Measurements from ENCODE around the gene EEF1AKMT1. TPM values are rescaled to one million over a fixed set of nuclear protein-coding genes. Genes with fewer than 3 reads are reported as not detected.

The EEF1AKMT1 gene
- polyA plus RNA-seq, 1 experiment = 5.8 TPM

DNA sequence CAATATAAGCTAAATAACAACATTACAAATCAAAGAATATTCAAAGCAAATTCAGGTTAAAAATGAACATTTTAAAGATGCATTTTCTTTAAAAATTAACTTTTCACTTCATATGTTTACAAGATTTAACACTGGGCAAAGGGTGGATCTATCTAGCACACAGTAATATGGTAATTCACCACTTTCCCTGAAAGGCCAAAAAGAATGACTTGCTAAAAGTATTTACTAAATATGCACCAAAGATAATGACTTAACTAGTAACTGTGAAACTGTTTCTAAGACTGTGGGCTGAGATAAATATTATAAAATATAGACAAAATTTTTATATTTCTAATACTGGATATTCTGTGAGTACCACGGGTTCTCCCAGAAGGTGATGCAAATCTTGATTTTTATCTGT lies 4.5 kb upstream of the EEF1AKMT1 start:
- POLR2A ChIA-PET = no interaction called here
- Histone ChIP-seq H3K4me3 (ENCODE audit: low read depth, low read length) (no peak overlapping the region), H3K36me3 (ENCODE audit: control insufficient read depth, insufficient read depth, low read length) (no peaks in the 10 kb centered on the region), H3K27me3 (ENCODE audit: control insufficient read depth, insufficient read depth, low read length) (no peaks in the 10 kb centered on the region)
- no peak for DNase-seq (ENCODE audit: low read depth)
- CTCF ChIA-PET = interaction anchor here (0.8 to 1.6 kb wide), 2 partner anchors 69 to 273 kb away, joined by 3 read pairs; no protein-coding TSS in a partner anchor
- TF ChIP-seq CTCF (IDR thresholded peaks at IDR 0.05; ENCODE audit: insufficient read depth, low read depth, low read length) = no peak

DNA sequence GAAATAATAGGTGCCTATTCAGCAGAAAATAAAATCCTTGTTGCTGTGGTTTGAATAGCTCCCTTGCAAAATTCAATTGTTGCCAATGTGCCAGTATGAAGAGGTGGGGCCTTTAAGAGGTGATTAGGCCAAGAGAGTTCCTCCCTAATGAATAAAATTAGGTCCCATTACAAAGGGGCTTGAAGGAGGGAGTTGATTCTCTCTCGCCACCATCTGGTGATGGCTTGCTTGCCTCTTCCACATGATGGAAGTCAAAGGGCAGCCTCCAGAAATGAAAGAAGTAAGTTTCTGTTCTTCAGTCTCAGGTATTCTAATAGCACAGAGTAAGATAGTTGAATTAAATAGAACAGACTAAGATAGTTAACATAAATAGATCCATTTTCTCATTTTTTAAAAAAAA lies 3.0 kb upstream of the EEF1AKMT1 start:
- no peak overlapping the region for H3K4me3 ChIP-seq (ENCODE audit: low read depth, low read length)
- CTCF ChIA-PET = interaction anchor here (0.5 kb wide), 1 partner anchor 12 kb away, joined by 3 read pairs; no protein-coding TSS in a partner anchor
- no peak for TF ChIP-seq CTCF (IDR thresholded peaks at IDR 0.05; ENCODE audit: insufficient read depth, low read depth, low read length)
- H3K36me3 ChIP-seq (ENCODE audit: control insufficient read depth, insufficient read depth, low read length) = no peaks in the 10 kb centered on the region
- POLR2A ChIA-PET = no interaction called here
- H3K27me3 ChIP-seq (ENCODE audit: control insufficient read depth, insufficient read depth, low read length) = no peaks in the 10 kb centered on the region
- no peak for DNase-seq (ENCODE audit: low read depth)

GRCh38 chr13:20775961-20776360 lies 2.2 kb upstream of the EEF1AKMT1 start:
- TF ChIP-seq CTCF (IDR thresholded peaks at IDR 0.05; ENCODE audit: insufficient read depth, low read depth, low read length) = no peak
- H3K27me3 ChIP-seq (ENCODE audit: control insufficient read depth, insufficient read depth, low read length) = no peaks in the 10 kb centered on the region
- no peak for DNase-seq (ENCODE audit: low read depth)
- ChIA-PET POLR2A (no interaction called here), CTCF (no interaction called here)
- no peaks in the 10 kb centered on the region for H3K36me3 ChIP-seq (ENCODE audit: control insufficient read depth, insufficient read depth, low read length)
- H3K4me3 ChIP-seq (ENCODE audit: low read depth, low read length) = no peak overlapping the region

- Histone ChIP-seq H3K27me3 (ENCODE audit: control insufficient read depth, insufficient read depth, low read length) (no peaks in the 10 kb centered on the region), H3K4me3 (ENCODE audit: low read depth, low read length) (no peak overlapping the region), H3K36me3 (ENCODE audit: control insufficient read depth, insufficient read depth, low read length) (no peaks in the 10 kb centered on the region)
- no peak for TF ChIP-seq CTCF (IDR thresholded peaks at IDR 0.05; ENCODE audit: insufficient read depth, low read depth, low read length)
- no peak for DNase-seq (ENCODE audit: low read depth)
- ChIA-PET CTCF (no interaction called here), POLR2A (no interaction called here)
Observed at GRCh38 chr13:20774746-20775145, 985 bp upstream of the EEF1AKMT1 start.

DNA sequence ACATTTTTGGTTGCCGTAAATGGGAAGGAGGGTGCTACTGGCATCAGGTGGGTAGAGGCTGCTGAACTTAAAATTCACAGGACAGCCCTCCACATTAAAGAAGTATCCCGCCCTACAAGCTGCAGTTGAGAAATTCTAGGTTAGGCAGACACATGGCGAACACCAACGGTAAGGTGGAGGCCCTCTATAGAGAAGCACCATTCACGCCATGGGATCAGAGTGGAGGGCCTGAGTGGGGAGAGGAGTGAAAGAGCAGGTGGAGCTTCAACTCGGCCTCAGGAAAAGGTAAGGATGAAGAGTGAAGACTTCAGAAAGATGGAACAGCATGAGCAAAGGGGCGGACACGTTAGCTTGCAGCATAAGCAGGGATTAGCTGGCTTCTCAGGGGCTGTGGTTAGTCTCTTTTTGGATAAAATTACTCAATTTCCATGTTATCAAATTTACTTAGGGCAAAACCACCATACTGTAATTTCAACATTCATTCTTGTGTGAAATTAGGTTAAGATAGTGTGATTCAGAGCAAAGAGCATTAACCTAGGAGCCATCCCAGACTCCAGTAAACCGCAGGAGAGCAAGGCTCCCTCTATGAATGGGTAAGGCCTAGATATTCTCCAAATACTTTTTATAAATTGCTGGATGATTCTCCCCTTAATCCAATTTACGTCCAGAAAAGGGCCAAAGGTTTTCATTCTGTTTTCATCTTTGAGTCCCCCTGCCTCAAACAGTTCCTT lies 1.2 kb downstream of the EEF1AKMT1 start:
- H3K4me3 ChIP-seq (ENCODE audit: low read depth, low read length) = peak overlapping the region; percentile 50
- TF ChIP-seq CTCF (IDR thresholded peaks at IDR 0.05; ENCODE audit: insufficient read depth, low read depth, low read length) = no peak
- no peaks in the 10 kb centered on the region for H3K36me3 ChIP-seq (ENCODE audit: control insufficient read depth, insufficient read depth, low read length)
- ChIA-PET POLR2A (no interaction called here), CTCF (interaction anchor here (0.6 to 1.3 kb wide), 2 partner anchors 37 to 766 kb away, joined by 3 read pairs; no protein-coding TSS in a partner anchor)
- no peak for DNase-seq (ENCODE audit: low read depth)
- H3K27me3 ChIP-seq (ENCODE audit: control insufficient read depth, insufficient read depth, low read length) = no peaks in the 10 kb centered on the region

All from BJ (cell line).